HG03196 (cell line): Measurements from ENCODE around the gene CRYM.
"Not testable (repeated sequence)": the region's sequence is repeated elsewhere in the genome, so short reads cannot be mapped to it uniquely, and the experiment has no call there.

Experiments
- ATAC-seq: cut with Tn5 transposase; IDR thresholded peaks from one replicate; pipeline ENCODE4 v1.9.1; 2021; ENCODE audit not compliant: unreplicated experiment

Gene CRYM

GRCh38 chr16:21281698-21282389, 3.8 kb upstream of the CRYM start:
- ATAC-seq, result no peak

GRCh38 chr16:21279501-21279900, 1.4 kb upstream of the CRYM start:
- no peak for ATAC-seq

GRCh38 chr16:21277045-21277926, 804 bp downstream of the CRYM start:
- no peak for ATAC-seq

- ATAC-seq, result no peak
Measured at GRCh38 chr16:21276090-21276489, 2.0 kb downstream of the CRYM start.

- ATAC-seq, result no peak
Measured at GRCh38 chr16:21275529-21275928, 2.6 kb downstream of the CRYM start.

- ATAC-seq, result peak; percentile 35
Measured at GRCh38 chr16:21274172-21274726, 3.8 kb downstream of the CRYM start.

GRCh38 chr16:21272763-21273162, 5.3 kb downstream of the CRYM start:
- not testable (repeated sequence) for ATAC-seq

DNA sequence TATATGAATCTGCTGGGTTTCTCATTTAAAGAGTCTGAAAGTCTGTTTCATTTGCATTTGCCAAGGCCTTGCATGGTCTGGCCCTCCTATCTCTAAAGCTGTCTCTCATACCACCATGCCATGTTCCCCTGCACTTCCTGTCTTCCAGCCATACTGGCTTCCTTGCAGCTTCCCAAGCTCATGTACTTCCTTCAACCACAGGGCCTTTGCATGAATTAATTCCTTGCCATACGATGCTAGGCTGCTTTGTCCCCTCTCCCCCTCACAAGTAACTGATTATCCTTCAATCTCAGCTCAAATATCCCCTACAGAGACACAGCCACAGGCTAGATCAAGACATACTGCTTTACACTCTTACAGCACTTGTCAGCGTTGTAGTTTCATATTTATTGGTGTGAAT, 5.8 kb downstream of the CRYM start:
- ATAC-seq, result no peak

DNA sequence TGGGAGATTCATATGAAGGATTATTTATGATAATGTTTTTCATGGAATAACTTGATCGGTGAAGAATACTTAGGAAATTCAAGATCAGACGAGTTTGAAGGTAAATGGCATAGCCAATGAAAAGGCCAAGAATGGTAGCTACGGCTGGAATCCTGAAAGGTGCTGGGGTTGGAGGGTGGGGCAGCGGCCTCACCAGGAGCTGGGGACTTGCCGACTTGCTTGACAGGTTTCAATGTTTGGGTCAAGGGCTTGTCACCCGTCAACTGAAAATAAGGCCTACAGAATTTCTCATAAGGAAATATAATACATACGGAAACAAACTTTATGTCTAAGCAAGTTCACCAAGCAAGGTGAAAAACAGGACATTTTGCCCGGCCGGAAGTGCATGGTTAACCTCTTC, 9.9 kb downstream of the CRYM start:
- no peak for ATAC-seq

GRCh38 chr16:21267298-21267697, 10.8 kb downstream of the CRYM start:
- no peak for ATAC-seq

DNA sequence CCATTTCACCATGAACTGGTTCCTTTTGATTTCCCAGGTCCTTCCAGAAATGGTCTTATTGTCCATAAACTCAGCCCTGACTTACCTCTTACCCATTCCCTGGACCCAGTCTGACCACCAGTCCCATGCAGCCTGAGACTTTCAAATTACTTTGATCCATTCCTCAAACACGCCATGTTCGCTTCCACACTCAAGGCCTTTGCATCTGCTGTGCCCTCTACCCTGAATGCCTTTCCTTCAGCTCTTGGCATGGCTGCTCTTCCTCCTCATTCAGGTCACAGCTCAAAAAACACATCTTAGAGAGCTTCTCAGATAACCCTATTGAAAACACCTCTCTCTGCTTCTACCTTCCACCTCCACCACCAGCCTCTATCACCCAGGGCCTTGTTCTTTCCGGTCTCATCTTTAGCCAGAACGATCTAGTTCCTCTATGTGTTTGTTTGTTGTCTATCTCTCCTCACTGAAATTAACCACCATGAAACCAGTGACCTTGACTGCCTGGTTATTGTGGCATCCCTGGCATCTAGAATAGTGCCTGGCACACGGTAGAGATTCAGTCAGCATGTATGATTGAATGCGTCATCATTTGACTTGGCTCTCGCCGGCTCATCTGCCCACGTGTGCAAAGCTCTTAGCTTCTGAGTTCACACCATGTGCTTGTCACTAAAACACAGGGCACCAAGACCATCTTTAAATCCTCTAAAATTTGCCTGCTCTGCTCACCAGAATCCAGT, 12.8 kb downstream of the CRYM start:
- no peak for ATAC-seq

GRCh38 chr16:21264571-21265036, 13.5 kb downstream of the CRYM start:
- no peak for ATAC-seq

- peak; percentile 82 for ATAC-seq
Measured at GRCh38 chr16:21263640-21264570, 14.2 kb downstream of the CRYM start.

DNA sequence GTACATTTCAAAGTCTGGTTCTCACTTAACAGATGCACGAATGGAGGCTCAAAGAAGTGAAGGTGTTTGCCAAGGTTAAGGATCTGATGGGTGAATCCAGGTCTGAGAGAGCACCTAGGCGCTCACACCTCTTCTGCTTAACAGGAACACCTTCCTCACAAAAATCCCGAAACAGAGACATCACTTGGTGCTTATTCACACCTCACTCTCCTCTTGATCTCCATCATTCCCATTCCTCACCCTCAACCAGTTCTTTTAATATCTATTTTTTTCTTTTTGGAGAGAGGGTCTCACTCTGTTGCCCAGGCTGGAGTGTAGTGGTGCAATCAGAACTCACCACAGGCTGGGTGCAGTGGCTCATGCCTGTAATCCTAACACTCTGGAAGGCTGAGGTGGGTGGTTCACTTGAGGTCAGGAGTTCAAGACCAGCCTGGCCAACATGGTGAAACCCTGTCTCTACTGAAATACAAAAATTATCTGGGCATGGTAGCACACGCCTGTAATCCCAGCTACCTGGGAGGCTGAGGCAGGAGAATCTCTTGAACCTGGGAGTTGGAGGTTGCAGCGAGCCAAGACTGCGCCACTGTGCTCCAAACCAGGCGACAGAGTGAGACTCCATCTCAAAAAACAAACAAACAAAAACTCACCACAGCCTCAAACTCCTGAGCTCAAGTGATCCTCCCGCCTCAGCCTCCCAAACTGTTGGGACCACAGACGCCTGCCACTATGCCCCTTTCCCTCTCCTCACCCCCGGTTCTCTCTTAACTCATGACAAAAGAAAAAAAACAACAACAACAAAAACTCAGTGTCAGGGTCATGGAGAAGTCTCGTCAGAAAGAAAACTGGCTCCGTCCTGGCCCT, 15.1 kb downstream of the CRYM start:
- no peak for ATAC-seq

- no peak for ATAC-seq
Measured at GRCh38 chr16:21260870-21261791, 17.0 kb downstream of the CRYM start.

DNA sequence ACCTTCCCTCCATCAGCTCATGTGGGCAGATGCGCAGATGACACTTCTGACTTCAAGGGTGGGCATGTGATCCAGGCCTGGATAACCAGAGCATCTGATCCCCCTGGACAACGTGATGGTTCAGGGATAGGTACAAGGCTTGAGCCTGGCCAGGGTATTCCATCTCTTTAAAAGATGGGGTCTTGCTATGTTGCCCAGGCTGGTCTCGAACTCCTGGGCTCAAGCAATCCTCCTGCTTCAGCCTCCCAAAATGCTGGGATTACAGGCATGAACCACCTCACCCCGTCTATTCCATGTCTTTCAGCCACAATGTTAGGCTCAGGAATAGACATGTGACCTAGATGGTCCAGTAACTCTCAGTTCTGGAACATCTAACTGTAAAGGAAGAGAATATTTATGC, 20.8 kb downstream of the CRYM start:
- ATAC-seq, result no peak

DNA sequence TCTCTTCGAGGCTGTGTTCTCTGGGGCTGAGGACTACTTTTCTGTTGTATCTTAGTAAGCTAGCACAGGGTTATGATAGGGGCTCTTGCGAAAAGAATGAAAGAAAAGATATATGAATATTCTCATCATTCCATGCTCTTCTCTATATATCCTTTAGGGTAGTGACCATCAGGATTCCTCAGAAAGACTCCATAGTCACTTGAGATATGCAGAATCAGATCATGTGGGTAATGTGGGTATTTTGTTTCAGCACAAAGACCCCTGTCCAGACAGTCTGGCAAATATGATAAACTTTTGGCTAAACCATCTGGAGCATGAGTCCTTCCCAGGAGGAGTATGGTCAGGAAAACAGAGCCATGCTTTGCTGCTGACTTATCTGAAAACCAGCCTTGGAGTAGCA, 21.5 kb downstream of the CRYM start:
- no peak for ATAC-seq

DNA sequence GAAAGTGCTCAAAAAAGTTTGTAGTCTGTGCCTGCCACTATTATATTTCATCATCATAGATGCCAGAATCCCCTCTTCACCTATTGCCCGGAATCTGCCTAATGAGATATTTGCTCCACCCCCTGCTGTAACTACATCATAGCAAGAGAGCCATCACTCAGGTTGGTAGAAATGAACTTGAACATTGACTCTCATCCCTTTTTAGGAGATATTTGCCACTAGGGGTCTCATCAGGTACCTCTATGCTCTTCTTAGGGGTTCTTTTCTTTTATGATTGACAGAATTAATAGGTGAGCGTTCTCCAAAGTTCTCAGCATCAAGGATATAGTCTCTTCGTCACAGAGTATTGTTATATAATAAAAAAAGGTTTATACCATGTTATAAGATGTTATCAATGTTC, 24.6 kb downstream of the CRYM start:
- ATAC-seq, result no peak
